Activated CD8-positive, alpha-beta memory T cell treated with anti-CD3 and anti-CD28 coated beads for 36 hours (primary cell): ENCODE results near the gene MEI4. TPM values are rescaled to one million over a fixed set of nuclear protein-coding genes. Genes with fewer than 3 reads are reported as not detected.
"Not testable (repeated sequence)": the region's sequence is repeated elsewhere in the genome, so short reads cannot be mapped to it uniquely, and the experiment has no call there.

ENCODE experiments used
- CTCF ChIA-PET: fragments of 350-600 bp; sonication (Branson Sonifier 250); formaldehyde crosslinking; loops from one replicate; lab custom pipeline; 2021; ENCODE audit warnings: antibody characterized with exemption; lab: Charles Lee
- POLR2A ChIA-PET: fragments of 350-600 bp; sonication (Branson Sonifier 250); formaldehyde crosslinking; loops from one replicate; lab custom pipeline; 2021; ENCODE audit warnings: antibody characterized with exemption; lab: Charles Lee
- total RNA-seq, 2 experiments: library from RNA; stranded (reverse); gene quantifications; one replicate each; pipeline ENCODE4 v1.2.3, GENCODE V29; 2021

Gene MEI4
- total RNA-seq = not detected

- POLR2A ChIA-PET = no interaction called here
- CTCF ChIA-PET = no interaction called here
These were observed at the start of gene MEI4 for GRCh38 chr6:77652739-77653138. MEI4 (plus strand) TSS chr6:77653039; CDS start chr6:77690672, 37,633 bp downstream.

- POLR2A ChIA-PET = no interaction called here
- CTCF ChIA-PET = no interaction called here
These were observed 48.4 kb upstream of the MEI4 start for GRCh38 chr6:77604476-77604875.

- ChIA-PET POLR2A (no interaction called here), CTCF (no interaction called here)
These were observed 45.8 kb upstream of the MEI4 start for GRCh38 chr6:77607004-77607403.

- ChIA-PET CTCF (no interaction called here), POLR2A (no interaction called here)
These were observed 43.7 kb upstream of the MEI4 start for GRCh38 chr6:77609106-77609505.

- ChIA-PET POLR2A (no interaction called here), CTCF (no interaction called here)
These were observed 33.7 kb upstream of the MEI4 start for GRCh38 chr6:77619114-77619513.

GRCh38 chr6:77620278-77620882, 32.5 kb upstream of the MEI4 start:
- ChIA-PET CTCF (no interaction called here), POLR2A (no interaction called here)

GRCh38 chr6:77624515-77624914, 28.3 kb upstream of the MEI4 start:
- ChIA-PET CTCF (no interaction called here), POLR2A (no interaction called here)

GRCh38 chr6:77626426-77626825, 26.4 kb upstream of the MEI4 start:
- POLR2A ChIA-PET = no interaction called here
- CTCF ChIA-PET = no interaction called here

- ChIA-PET POLR2A (no interaction called here), CTCF (interaction anchor here (0.5 kb wide), 1 partner anchor 55 kb away, joined by 3 read pairs; no protein-coding TSS in a partner anchor)
These were observed 22.8 kb upstream of the MEI4 start for GRCh38 chr6:77630014-77630413.

- POLR2A ChIA-PET = no interaction called here
These were observed 19.4 kb upstream of the MEI4 start for GRCh38 chr6:77633471-77633870.

GRCh38 chr6:77633993-77634715, 18.7 kb upstream of the MEI4 start:
- CTCF ChIA-PET = no interaction called here
- POLR2A ChIA-PET = no interaction called here

More at GRCh38 chr6:77633471-77633870, 19.4 kb upstream of the MEI4 start:
- CTCF ChIA-PET = no interaction called here

- POLR2A ChIA-PET = no interaction called here
- CTCF ChIA-PET = no interaction called here
These were observed 14.6 kb upstream of the MEI4 start for GRCh38 chr6:77638129-77638830.

- POLR2A ChIA-PET = no interaction called here
- CTCF ChIA-PET = no interaction called here
These were observed 8.6 kb upstream of the MEI4 start for GRCh38 chr6:77644102-77644705.

- ChIA-PET CTCF (no interaction called here), POLR2A (no interaction called here)
These were observed 2.7 kb upstream of the MEI4 start for GRCh38 chr6:77650098-77650663.

GRCh38 chr6:77653816-77654215, 977 bp downstream of the MEI4 start:
- CTCF ChIA-PET = no interaction called here
- POLR2A ChIA-PET = no interaction called here

- CTCF ChIA-PET, POLR2A ChIA-PET: not testable (repeated sequence)
These were observed 2.2 kb downstream of the MEI4 start for GRCh38 chr6:77655035-77655434.

GRCh38 chr6:77656999-77657764, 4.3 kb downstream of the MEI4 start:
- POLR2A ChIA-PET = no interaction called here
- CTCF ChIA-PET = no interaction called here

- CTCF ChIA-PET = no interaction called here
- POLR2A ChIA-PET = no interaction called here
These were observed 13.5 kb downstream of the MEI4 start for GRCh38 chr6:77666340-77666739.

GRCh38 chr6:77666846-77667245, 14.0 kb downstream of the MEI4 start:
- CTCF ChIA-PET = no interaction called here

More at GRCh38 chr6:77666846-77667245, 14.0 kb downstream of the MEI4 start:
- POLR2A ChIA-PET = no interaction called here
